Measurements from ENCODE around the gene CCDC82.

DNA sequence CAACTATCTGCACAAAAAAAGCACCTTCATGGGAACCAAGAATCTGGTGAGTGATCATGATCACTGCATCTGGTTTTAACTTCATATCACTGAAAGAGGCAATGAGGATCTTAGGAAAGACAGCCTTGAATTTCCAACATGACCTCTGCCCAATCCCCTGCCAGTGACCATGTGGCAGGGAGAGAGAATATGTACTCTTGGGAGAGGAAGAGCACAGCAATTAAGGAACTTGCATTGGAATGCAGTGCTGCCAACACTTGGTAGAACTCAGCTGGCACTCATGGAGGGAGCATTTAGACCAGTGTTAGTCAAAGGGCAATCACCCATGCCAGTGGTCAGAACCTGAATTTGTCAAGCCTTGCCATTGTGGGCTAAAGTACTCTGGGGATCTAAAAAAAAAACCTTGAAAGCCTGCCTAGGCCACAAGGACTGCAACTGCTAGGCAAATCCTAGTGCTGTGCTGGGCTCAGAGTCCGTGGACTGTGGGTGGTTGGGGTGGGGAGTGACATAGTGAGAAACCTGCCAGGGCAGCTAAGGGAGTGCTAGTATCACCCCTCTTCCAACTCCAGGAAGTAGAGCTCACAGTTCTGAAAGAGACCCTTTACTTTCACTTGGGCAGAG is 23.2 kb upstream of the CCDC82 start:
- TF ChIP-seq, protein P1, sequence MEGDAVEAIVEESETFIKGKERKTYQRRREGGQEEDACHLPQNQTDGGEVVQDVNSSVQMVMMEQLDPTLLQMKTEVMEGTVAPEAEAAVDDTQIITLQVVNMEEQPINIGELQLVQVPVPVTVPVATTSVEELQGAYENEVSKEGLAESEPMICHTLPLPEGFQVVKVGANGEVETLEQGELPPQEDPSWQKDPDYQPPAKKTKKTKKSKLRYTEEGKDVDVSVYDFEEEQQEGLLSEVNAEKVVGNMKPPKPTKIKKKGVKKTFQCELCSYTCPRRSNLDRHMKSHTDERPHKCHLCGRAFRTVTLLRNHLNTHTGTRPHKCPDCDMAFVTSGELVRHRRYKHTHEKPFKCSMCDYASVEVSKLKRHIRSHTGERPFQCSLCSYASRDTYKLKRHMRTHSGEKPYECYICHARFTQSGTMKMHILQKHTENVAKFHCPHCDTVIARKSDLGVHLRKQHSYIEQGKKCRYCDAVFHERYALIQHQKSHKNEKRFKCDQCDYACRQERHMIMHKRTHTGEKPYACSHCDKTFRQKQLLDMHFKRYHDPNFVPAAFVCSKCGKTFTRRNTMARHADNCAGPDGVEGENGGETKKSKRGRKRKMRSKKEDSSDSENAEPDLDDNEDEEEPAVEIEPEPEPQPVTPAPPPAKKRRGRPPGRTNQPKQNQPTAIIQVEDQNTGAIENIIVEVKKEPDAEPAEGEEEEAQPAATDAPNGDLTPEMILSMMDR (IDR thresholded peaks at IDR 0.05; ENCODE audit: insufficient read depth, low read depth, low read length): no peak
- no peak for TF ChIP-seq EZH2 (IDR thresholded peaks at IDR 0.05; ENCODE audit: insufficient read depth, low read length)
